Activated T-cell treated with anti-CD3 and anti-CD28 coated beads, Interleukin-2, amount 50 U/mL, for 48 hours (primary cell): Measurements from ENCODE around the gene AGBL2.
"Not testable (repeated sequence)": the region's sequence is repeated elsewhere in the genome, so short reads cannot be mapped to it uniquely, and the experiment has no call there.

Source experiments
- DNase-seq, 2 experiments: peaks; one replicate each; pipeline ENCODE4 v3.0.0-alpha.2; 2020

The AGBL2 gene

DNA sequence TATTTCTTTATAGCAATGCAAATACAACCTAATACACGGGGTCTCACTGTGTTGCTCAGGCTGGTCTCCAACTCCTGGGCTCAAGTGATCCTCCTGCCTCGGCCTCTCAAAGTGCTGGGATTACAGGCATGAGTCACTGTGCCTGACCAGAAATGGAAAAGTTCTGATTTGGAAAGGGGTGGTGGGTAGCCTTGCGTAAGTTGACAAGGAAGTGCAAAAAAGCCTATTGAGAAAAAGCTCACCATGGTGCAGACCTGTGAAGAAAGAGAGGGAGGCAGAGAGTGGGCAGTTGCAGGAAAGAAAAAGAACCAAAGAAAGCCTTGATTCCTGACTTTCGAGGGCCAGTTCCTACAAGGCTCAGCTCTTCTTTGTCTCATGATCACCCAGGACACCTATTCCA lies 27.1 kb downstream of the AGBL2 start:
- no peak for DNase-seq

GRCh38 chr11:47686704-47687103 lies 28.5 kb downstream of the AGBL2 start:
- not testable (repeated sequence) for DNase-seq

GRCh38 chr11:47686151-47686550 lies 29.0 kb downstream of the AGBL2 start:
- DNase-seq, result no peak

DNA sequence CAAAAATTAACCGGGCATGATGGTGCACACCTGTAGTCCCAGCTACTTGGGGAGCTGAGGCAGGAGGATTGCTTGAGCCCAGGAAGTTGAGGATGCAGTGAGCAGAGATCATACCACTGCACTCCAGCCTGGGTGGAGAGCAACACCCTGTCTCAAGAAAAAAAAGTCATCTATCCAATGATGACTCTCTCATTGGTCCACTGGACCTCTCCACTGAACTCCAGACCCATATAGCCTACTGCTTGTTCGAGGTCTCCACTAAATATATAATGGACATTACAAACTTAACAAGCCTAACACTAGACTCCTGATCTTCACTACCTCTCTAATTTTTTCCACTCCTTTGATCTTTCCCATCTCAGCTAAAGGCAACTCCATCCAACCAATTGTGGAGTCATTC lies 39.3 kb downstream of the AGBL2 start:
- no peak for DNase-seq

GRCh38 chr11:47672283-47672730 lies 42.9 kb downstream of the AGBL2 start:
- no peak for DNase-seq

- no peak for DNase-seq
Observed at GRCh38 chr11:47669856-47670255, 45.3 kb downstream of the AGBL2 start.

DNA sequence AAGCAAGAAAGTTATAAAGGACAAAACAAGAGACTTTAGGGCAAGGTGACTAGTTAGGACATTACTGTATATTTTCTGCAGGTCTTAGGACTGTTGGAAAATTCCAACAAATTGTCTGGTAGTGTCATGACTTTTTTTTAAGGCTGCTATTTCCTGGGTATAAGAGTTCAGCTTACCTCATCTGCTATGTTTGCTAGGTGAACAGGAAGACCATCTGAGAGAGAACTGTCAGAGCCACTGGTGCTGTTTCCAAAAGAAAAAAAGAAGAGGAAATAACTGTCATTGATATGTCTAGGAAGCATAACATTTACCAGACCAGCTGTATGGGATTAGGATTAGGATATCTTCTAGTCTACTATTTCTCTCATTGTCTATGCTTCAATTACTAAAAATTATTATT lies 46.5 kb downstream of the AGBL2 start:
- no peak for DNase-seq

DNA sequence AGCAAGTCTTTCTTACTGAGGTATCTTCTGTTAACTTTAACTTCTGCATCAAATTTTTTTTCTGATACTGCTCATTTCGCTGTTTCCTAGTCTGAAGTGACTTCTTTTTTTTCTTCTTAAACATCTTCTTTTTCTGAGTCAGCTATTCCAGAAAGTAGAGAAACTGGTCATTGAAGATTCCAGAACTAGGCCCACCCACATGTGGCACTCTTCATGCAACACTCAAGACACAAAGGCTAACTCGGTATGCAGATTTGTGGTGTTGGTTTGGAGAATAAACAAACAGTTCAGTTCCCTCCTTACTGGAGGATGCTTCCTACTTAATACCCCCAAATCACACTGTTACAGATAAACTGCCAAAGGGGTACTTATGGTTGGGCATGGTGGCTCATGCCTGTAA lies 47.6 kb downstream of the AGBL2 start:
- no peak for DNase-seq

- no peak for DNase-seq
Observed at GRCh38 chr11:47667135-47667534, 48.0 kb downstream of the AGBL2 start.

GRCh38 chr11:47664936-47665335 lies 50.2 kb downstream of the AGBL2 start:
- DNase-seq, result peak in 1 of 2 experiments; percentile 33

DNA sequence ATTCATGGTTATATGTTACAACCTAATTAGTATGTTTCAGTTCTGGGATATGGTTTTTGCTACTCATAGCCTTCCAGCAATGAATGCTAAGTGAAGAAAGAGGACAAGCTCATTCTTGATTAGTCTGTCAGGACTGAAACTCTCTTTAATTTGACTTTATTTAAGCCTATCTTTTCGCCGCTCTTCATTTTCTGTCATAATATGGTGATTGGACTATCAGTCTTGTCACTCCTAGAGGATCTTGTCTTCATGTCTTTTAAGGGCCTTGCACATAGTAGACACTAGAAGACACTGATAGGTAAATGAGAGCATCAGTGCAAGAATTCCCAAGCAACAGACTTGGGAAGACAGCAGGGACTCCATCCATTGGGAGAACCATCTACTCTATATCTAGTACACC lies 53.9 kb downstream of the AGBL2 start:
- no peak for DNase-seq

DNA sequence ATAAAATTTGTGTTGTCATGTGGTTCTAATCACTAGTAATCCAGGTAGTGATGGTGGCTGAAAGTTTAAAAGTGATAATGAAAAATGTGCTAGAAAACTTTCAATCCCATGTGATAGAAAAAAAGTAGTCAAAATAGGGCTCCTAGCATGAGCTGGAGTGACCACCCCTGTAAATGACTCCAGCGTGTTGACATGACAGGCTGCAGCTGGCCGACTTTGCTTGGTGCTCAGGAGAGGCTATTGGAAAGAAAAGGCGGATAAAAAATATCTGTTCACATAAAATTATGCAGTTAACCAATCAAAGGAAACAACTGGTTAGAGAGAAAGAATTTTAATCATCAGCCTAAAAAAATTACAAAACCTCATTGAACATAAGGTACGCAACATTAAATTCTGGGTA lies 55.9 kb downstream of the AGBL2 start:
- DNase-seq, result no peak

- DNase-seq, result no peak
Observed at GRCh38 chr11:47656260-47656885, 58.8 kb downstream of the AGBL2 start.

GRCh38 chr11:47651818-47652469 lies 63.2 kb downstream of the AGBL2 start:
- no peak for DNase-seq

GRCh38 chr11:47649276-47649675 lies 65.9 kb downstream of the AGBL2 start:
- DNase-seq, result no peak

DNA sequence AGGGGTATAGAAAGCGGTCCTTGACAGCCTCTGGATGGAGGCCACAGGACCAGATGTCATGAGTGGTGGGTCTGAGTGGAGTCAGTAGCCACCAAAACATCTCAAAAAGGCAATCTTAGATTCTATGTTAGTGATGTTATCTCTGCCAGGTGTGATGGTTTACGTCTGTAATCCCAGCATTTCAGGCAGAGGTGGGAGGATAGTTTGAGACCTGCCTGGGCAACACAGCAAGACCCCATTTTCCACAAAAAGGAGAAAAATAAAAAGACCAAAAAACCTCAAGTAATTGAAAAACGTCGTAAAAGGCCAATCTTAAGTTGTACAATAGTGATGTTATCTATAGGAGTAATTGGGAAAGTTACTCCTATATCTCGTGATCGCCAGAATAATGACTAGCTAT lies 69.2 kb downstream of the AGBL2 start:
- DNase-seq, result no peak

DNA sequence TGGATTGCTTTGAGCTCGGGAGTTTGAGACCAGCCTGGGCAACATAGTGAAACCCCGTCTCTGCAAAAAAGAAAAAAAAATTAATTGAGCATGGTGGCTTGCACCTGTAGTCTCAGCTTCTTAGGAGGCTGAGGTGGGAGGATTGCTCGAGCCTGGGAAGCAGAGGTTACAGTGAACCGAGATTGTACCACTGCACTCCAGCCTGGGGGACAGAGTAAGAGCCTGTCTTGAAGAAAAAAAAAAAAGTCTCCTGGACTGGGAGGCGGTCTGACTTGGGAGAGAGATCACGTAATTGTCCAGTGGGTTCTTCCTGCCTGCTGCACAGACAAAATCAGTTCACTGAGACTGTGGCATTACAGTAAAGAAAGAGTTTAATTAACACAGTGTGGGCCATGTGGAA lies 69.7 kb downstream of the AGBL2 start:
- DNase-seq, result no peak

DNA sequence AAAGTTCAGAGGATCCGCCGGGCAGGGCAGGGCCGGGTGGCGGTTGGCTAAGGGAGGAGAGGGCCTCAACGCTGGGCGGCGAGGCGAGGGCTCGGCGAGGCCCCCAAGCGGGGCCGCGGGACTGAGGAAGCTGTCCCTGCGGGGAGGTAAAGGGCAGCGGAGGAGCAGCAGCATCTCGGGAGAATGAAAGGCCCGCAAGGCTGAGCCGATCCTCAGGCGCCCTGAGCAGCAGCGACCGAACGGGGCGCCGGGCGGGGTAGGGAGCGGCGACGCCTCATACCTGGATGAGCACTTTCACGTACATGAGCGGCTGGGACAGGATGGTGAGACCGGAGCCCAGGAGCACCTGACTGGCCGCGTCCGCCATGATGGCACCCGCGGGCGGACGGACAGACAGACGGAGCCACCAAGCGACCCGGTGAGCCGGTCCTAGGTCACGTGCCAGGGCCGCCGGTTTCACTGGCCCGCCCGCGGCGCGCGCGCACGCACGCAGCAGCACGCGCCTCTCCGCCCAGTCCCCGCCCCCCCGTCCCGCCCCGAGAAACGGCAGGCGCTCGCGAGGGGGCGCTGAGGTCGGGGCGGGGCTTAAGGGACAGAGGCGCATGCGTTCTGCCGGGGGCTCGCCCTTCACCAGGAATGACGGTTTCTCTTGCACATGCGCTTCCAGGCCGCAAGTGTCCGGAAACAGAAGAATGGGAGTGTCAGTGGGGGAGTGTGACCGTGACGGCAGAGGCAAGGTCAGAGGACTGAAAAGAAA lies 72.9 kb downstream of the AGBL2 start, which contains the start of gene MTCH2:
TSS of gene MTCH2 (minus strand) at position 461 of the 757 bp plus-strand sequence. CDS start at position 367, 94 bp downstream.
- peak; percentile 98 for DNase-seq

GRCh38 chr11:47641600-47642098 lies 73.5 kb downstream of the AGBL2 start:
- DNase-seq, result no peak

DNA sequence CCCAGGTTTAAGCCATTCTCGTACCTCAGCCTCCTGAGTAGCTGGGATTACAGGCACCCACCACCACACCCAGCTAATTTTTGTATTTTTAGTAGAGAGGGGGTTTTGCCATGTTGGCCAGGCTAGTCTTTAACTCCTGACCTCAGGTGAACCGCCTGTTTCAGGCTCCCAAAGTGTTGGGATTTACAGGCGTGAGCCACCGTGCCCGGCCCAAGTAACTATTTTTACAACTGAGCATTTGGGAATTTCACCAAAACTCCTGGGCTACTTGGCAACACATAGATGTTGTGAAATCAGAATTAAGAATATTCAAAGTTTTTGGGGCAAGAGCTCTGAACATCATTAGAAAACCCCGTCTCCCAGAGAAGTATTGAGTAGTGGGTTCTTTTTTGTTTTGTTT lies 74.7 kb downstream of the AGBL2 start:
- not testable (repeated sequence) for DNase-seq

GRCh38 chr11:47636331-47636730 lies 78.8 kb downstream of the AGBL2 start:
- not testable (repeated sequence) for DNase-seq

DNA sequence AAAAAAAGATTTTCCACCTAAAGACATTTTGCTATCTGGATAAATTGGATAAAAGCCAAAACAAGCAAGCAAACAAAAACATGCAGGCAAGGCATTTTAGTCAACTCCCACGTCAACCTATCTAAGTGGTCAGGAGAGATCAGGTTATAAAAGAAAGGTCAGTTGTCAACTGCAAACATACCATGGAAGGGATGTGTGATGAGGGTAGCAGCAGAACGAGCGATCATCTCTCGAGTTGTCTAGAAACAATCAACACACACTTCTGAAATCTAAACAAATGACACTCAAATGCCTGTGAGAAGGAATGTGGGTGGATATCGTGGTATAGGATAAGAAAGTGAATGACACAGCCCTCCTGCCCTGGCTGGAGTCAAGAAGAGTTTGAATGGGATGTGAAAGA lies 83.7 kb downstream of the AGBL2 start:
- no peak for DNase-seq

- DNase-seq, result no peak
Observed at GRCh38 chr11:47628026-47628425, 87.1 kb downstream of the AGBL2 start.

GRCh38 chr11:47626234-47626633 lies 88.9 kb downstream of the AGBL2 start:
- no peak for DNase-seq
